Ovary (tissue), 3 donors: ENCODE data around the gene MKS1.

Experiments used
- CTCF ChIP-seq, 3 donors: fragments of 450-650 bp in 2 of 3; fragments of 200-600 bp in 1 of 3; IDR thresholded peaks; one replicate each; pipeline versions ENCODE4 v1.5.1 to v1.8.0; 2016 to 2022; ENCODE audit warnings: antibody characterized with exemption in 3 of 3, mild to moderate bottlenecking in 1 of 3
- EP300 ChIP-seq: sonication (generic); formaldehyde crosslinking; IDR thresholded peaks from one replicate; pipeline ENCODE4 v1.6.1; 2017; ENCODE audit warnings: antibody characterized with exemption
- POLR2A ChIP-seq: fragments of 450-650 bp; IDR thresholded peaks from one replicate; pipeline ENCODE4 v1.6.1; 2017; ENCODE audit warnings: antibody characterized with exemption, mild to moderate bottlenecking, moderate library complexity
- donor health status: DM: no; HTN: no; CAD: no.

DNA sequence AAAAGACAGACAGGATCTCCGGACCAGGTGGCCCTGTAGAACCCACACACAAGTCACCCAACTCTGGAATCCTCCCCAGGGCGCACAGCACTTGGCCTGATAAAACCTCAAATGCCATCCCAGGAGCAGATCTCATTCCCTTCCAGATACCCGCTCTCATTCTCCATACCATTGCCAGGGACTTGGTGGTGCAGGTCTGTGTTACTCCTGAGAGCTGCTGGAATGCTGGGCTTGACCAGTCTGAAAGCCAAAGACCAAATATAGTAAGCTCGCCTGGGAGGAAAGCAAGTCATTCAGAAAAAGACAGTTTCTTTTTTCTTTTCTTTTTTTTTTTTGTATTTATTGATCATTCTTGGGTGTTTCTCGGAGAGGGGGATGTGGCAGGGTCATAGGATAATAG is 10.7 kb downstream of the MKS1 start:
- TF ChIP-seq CTCF (IDR thresholded peaks at IDR 0.05) (no peak), EP300 (no peak), POLR2A (no peak)
